Measurements from ENCODE around the gene CMC4. TPM values are rescaled to one million over a fixed set of nuclear protein-coding genes. Genes with fewer than 3 reads are reported as not detected.

CMC4 gene
- total and polyA plus RNA-seq, 2 experiments from 2014 or later = 19.7 to 20.2 TPM

DNA sequence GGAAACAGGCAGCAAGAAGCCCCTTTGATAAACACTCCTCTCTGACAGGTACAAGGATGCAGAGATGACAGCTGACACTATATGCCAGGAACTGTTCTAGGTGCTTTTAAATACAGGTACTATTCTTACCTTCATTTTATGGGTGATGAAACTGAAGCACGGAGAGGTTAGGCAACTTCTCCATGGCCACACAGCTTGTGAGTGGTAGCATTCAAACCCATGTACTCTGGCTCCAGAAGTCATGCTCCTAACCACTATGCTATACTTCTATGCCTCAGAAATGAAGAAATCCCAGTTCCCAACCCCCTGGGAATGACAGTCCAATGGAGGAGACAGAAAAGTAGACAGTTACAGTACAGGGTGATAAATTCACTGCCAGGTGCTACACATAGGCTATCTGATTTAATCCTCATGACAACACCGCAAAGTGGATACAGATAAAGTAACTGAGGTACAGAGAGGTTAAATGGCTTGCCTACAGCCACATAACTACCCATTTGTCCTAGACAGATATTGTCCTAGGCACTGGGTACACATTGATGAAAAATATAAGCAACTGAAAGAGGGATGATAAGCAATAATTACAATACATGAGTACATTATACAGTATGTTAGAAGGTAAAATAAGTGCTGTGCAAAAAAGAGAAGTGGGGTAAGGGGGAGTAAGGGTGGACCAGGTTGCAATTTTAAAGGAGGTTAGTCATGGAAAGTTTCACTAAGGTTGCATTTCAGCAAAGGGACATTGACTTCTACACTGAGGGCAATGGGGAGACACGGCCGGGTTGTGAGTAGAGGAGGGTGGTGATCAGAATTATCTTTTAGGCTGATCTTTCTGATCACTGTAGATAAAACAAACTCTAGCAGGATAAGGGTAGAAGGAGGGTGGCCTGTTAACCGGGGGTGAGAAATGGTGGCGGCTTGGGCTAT is 46.8 kb downstream of the CMC4 start:
- Histone ChIP-seq H3K4me3 (no peak overlapping the region), H3K27me3 (replicated peaks; ENCODE audit: insufficient read depth) (no peaks in the 10 kb centered on the region), H3K4me1 (ENCODE audit: insufficient read depth) (peaks cover 14% of the 10 kb centered on the region), H3F3A (ENCODE audit: insufficient read depth) (peaks cover 18% of the 10 kb centered on the region; the same call in 1 of the 2 replicates), H3K27ac (no peak overlapping the region), H3K9me3 (ENCODE audit: low read depth) (no peaks in the 10 kb centered on the region), H3K9ac (no peak overlapping the region), H3K9me2 (ENCODE audit: insufficient read depth) (no peaks in the 10 kb centered on the region), H4K20me1 (ENCODE audit: insufficient read depth) (no peaks in the 10 kb centered on the region), H3K79me2 (ENCODE audit: insufficient read depth) (peaks cover 13% of the 10 kb centered on the region), H3K4me2 (ENCODE audit: unreplicated experiment) (no peak overlapping the region), H2AFZ (no peak overlapping the region), H3K36me3 (ENCODE audit: low read depth) (no peaks in the 10 kb centered on the region)
- WGBS, 2 experiments (ENCODE audit: low coverage in 1 of 2, low lambda C conversion rate in 2 of 2, missing lambda C conversion rate in 2 of 2) = 48 to 56% methylated on average over 6 of the region's 6 CpGs
- in situ Hi-C loops (cut with MboI) = no loop called here
- TF ChIP-seq EZH2 (IDR thresholded peaks at IDR 0.05; ENCODE audit: insufficient read depth, poor library complexity, severe bottlenecking) = no peak
- TF ChIP-seq EZH2phosphoT487 (IDR thresholded peaks at IDR 0.05; ENCODE audit: insufficient read depth, low read depth) = no peak
- DNase-seq = no peak

DNA sequence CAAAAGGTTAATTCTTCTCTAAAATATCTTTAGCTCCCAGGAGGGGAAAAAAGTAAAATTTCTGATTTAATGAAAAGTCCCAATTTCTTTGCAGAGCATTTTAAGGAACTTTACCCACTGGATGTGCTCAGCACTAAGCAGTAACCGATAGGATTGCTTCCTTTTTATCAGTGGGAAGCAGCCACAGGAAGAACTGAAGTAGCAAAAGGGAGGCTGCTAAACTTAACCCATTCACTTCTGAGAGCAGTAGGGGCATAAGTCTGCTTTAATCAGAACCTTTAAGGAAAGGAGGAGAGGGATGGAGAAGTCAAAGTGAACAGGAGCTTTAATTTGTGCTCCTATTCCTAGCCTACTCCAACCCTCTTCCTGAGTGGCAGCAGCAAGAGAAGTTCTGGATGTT is 48.4 kb downstream of the CMC4 start, which contains the start of gene F8:
Gene F8, minus strand, starts transcription at position 139 of the 400 bp plus-strand sequence. CDS start 171 bp downstream, outside the sequence.
- WGBS, 2 experiments (ENCODE audit: low coverage in 1 of 2, low lambda C conversion rate in 2 of 2, missing lambda C conversion rate in 2 of 2) = 11 to 13% methylated on average over 1 of the region's 1 CpG
- H3K4me2 ChIP-seq (ENCODE audit: unreplicated experiment) = no peak within 1 kb of the TSS
- no peak for DNase-seq
- no peaks in the 10 kb centered on the region for H3K79me2 ChIP-seq (ENCODE audit: insufficient read depth)
- no peak within 1 kb of the TSS for H2AFZ ChIP-seq
- no peak within 1 kb of the TSS for H3K4me3 ChIP-seq
- no peak within 1 kb of the TSS for H3K9ac ChIP-seq
- H3K27ac ChIP-seq = no peak within 1 kb of the TSS
- H3K4me1 ChIP-seq (ENCODE audit: insufficient read depth) = no peaks in the 10 kb centered on the region
- no peaks in the 10 kb centered on the region for H3K27me3 ChIP-seq (replicated peaks; ENCODE audit: insufficient read depth)
- TF ChIP-seq EZH2 (IDR thresholded peaks at IDR 0.05; ENCODE audit: insufficient read depth, poor library complexity, severe bottlenecking) = no peak
- TF ChIP-seq EZH2phosphoT487 (IDR thresholded peaks at IDR 0.05; ENCODE audit: insufficient read depth, low read depth) = no peak
- H3F3A ChIP-seq (ENCODE audit: insufficient read depth) = peaks cover 4% of the 10 kb centered on the region; the same call in 1 of the 2 replicates
- H4K20me1 ChIP-seq (ENCODE audit: insufficient read depth) = no peaks in the 10 kb centered on the region
- no peaks in the 10 kb centered on the region for H3K36me3 ChIP-seq (ENCODE audit: low read depth)
- in situ Hi-C loops (cut with MboI) = no loop called here
- H3K9me3 ChIP-seq (ENCODE audit: low read depth) = no peaks in the 10 kb centered on the region
- H3K9me2 ChIP-seq (ENCODE audit: insufficient read depth) = no peaks in the 10 kb centered on the region

DNA sequence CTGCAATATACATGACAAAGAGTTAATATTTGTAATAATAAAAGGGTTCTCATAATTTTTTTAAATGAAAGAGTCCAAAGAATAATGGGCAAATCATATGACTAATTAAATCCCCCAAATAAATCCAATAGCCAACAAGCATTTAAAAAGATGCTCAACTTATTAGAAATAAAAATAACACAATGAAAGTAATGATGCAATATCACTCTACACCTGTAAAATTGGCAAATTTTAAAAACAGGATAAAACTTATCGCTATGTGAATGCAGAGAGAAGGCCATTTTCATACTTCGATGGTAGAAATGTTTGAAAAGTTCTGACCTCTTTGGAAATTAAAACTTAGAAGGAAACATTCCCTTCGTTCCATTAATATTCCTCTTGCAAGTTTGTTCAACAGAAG is 50.3 kb downstream of the CMC4 start:
- Histone ChIP-seq H3K36me3 (ENCODE audit: low read depth) (no peaks in the 10 kb centered on the region), H3K9me2 (ENCODE audit: insufficient read depth) (no peaks in the 10 kb centered on the region), H3K27ac (no peak overlapping the region), H3K27me3 (replicated peaks; ENCODE audit: insufficient read depth) (no peaks in the 10 kb centered on the region), H3K79me2 (ENCODE audit: insufficient read depth) (no peaks in the 10 kb centered on the region), H3K9me3 (ENCODE audit: low read depth) (no peaks in the 10 kb centered on the region), H2AFZ (no peak overlapping the region), H3F3A (ENCODE audit: insufficient read depth) (no peaks in the 10 kb centered on the region), H3K4me3 (no peak overlapping the region), H3K9ac (no peak overlapping the region), H3K4me1 (ENCODE audit: insufficient read depth) (no peaks in the 10 kb centered on the region), H4K20me1 (ENCODE audit: insufficient read depth) (no peaks in the 10 kb centered on the region), H3K4me2 (ENCODE audit: unreplicated experiment) (no peak overlapping the region)
- in situ Hi-C loops (cut with MboI) = no loop called here
- 82% methylated on average over 3 of the region's 3 CpGs for WGBS, 2 experiments (ENCODE audit: low coverage in 1 of 2, low lambda C conversion rate in 2 of 2, missing lambda C conversion rate in 2 of 2)
- no peak for DNase-seq
- no peak for TF ChIP-seq EZH2 (IDR thresholded peaks at IDR 0.05; ENCODE audit: insufficient read depth, poor library complexity, severe bottlenecking)

Other genes with a start within 250 kb of the CMC4 start
- not detected in 2 replicates for gene SMIM9, start 236.5 kb downstream of the CMC4 start, total RNA-seq (2014; rRNA removed; shearing (Covaris generic))
- not detected in 2 replicates for gene SMIM9, start 236.5 kb downstream of the CMC4 start, polyA plus RNA-seq (2016; fragmentation: Nextera tagmentation; extraction: Ambion mirVana)
- 2.9 and 11.1 TPM in 2 replicates for gene F8A1, start 184.8 kb downstream of the CMC4 start, total RNA-seq (2014; rRNA removed; shearing (Covaris generic))
- gene F8A1, start 184.8 kb downstream of the CMC4 start, polyA plus RNA-seq (2016; fragmentation: Nextera tagmentation; extraction: Ambion mirVana) = 18.9 and 23.4 TPM in 2 replicates
- 1.6 and 4.1 TPM in 2 replicates for gene F8, start 48.4 kb downstream of the CMC4 start, total RNA-seq (2014; rRNA removed; shearing (Covaris generic))
- gene F8, start 48.4 kb downstream of the CMC4 start, polyA plus RNA-seq (2016; fragmentation: Nextera tagmentation; extraction: Ambion mirVana) = 5.5 and 6.9 TPM in 2 replicates
- 35.2 and 41.0 TPM in 2 replicates for gene FUNDC2, start 44.3 kb downstream of the CMC4 start, total RNA-seq (2014; rRNA removed; shearing (Covaris generic))
- 84.9 and 86.9 TPM in 2 replicates for gene FUNDC2, start 44.3 kb downstream of the CMC4 start, polyA plus RNA-seq (2016; fragmentation: Nextera tagmentation; extraction: Ambion mirVana)
- 1.8 and 6.3 TPM in 2 replicates for gene MTCP1, start within 50 bp of the CMC4 start, total RNA-seq (2014; rRNA removed; shearing (Covaris generic))
- gene MTCP1, start within 50 bp of the CMC4 start, polyA plus RNA-seq (2016; fragmentation: Nextera tagmentation; extraction: Ambion mirVana) = 23.5 and 25.8 TPM in 2 replicates
- 8.1 and 10.4 TPM in 2 replicates for gene BRCC3, start 372 bp upstream of the CMC4 start, total RNA-seq (2014; rRNA removed; shearing (Covaris generic))
- 27.1 and 27.7 TPM in 2 replicates for gene BRCC3, start 372 bp upstream of the CMC4 start, polyA plus RNA-seq (2016; fragmentation: Nextera tagmentation; extraction: Ambion mirVana)
- gene VBP1, start 145.3 kb upstream of the CMC4 start, total RNA-seq (2014; rRNA removed; shearing (Covaris generic)) = 61.0 and 62.0 TPM in 2 replicates
- 72.7 and 75.2 TPM in 2 replicates for gene VBP1, start 145.3 kb upstream of the CMC4 start, polyA plus RNA-seq (2016; fragmentation: Nextera tagmentation; extraction: Ambion mirVana)
- gene RAB39B, start 193.4 kb upstream of the CMC4 start, total RNA-seq (2014; rRNA removed; shearing (Covaris generic)) = 2.0 and 3.1 TPM in 2 replicates
- 1.1 and 1.9 TPM in 2 replicates for gene RAB39B, start 193.4 kb upstream of the CMC4 start, polyA plus RNA-seq (2016; fragmentation: Nextera tagmentation; extraction: Ambion mirVana)